Measurements from ENCODE around the gene EPHA2. TPM values are rescaled to one million over a fixed set of nuclear protein-coding genes. Genes with fewer than 3 reads are reported as not detected.

The EPHA2 gene
- polyA plus RNA-seq, 2 of the 4 experiments (the other 2 are of a cell fraction), result 59.3 to 93.2 TPM

- TF ChIP-seq ELK1 (IDR thresholded peaks at IDR 0.05; ENCODE audit: low read depth, low read length) (no peak), HMGXB4 (CRISPR knock-in tag; IDR thresholded peaks at IDR 0.05; ENCODE audit: borderline replicate concordance) (no peak), JUN (IDR thresholded peaks at IDR 0.05) (no peak), MYC (IDR thresholded peaks at IDR 0.05; ENCODE audit: borderline replicate concordance, low read length) (no peak), CTCF (IDR thresholded peaks at IDR 0.05) (no peak), FOSB (CRISPR knock-in tag; IDR thresholded peaks at IDR 0.05) (no peak), MAFK (IDR thresholded peaks at IDR 0.05; ENCODE audit: partially characterized antibody) (no peak)
Measured at GRCh38 chr1:16114527-16115467, 41.1 kb downstream of the EPHA2 start (continued).

GRCh38 chr1:16112596-16113555 is 43.0 kb downstream of the EPHA2 start:
- WGBS (ENCODE audit: missing lambda C conversion rate), result 68% methylated on average over 9 of the region's 14 CpGs
- peak overlapping the region; percentile 58 to 86; a peak in 5 of 6 replicates for H3K27ac ChIP-seq
- ChIA-PET POLR2A (no interaction called here), CTCF (interaction anchor here (1.0 to 4.5 kb wide), 4 partner anchors 27 to 62 kb away, joined by 4 to 37 read pairs (median 12); no protein-coding TSS in a partner anchor)
- TF ChIP-seq PHF8 (IDR thresholded peaks at IDR 0.05; ENCODE audit: borderline replicate concordance, low read depth) (no peak), POLR2A (IDR thresholded peaks at IDR 0.05; ENCODE audit: low read length) (no peak), HOXB13 (CRISPR knock-in tag; IDR thresholded peaks at IDR 0.05; ENCODE audit: low read depth) (no peak), ZC3H11A (IDR thresholded peaks at IDR 0.05) (no peak), KDM1A (IDR thresholded peaks at IDR 0.05; ENCODE audit: low read depth) (no peak), TFCP2L1 (CRISPR knock-in tag; IDR thresholded peaks at IDR 0.05) (no peak), CHD4 (IDR thresholded peaks at IDR 0.05; ENCODE audit: borderline replicate concordance) (no peak), ZFP36 (IDR thresholded peaks at IDR 0.05; ENCODE audit: borderline replicate concordance, partially characterized antibody) (peak; percentile 43)
- H3K9me3 ChIP-seq, result peaks cover 5% of the 10 kb centered on the region; the same call in 2 of the 3 replicates
- FAIRE-seq (no peak), DNase-seq (ENCODE audit: low read depth in 1 of 2, low spot score in 1 of 2) (no peak), ATAC-seq (peak in 1 of 2 experiments; percentile 38; a peak in 3 of 6 replicates)
- peaks cover 20% of the 10 kb centered on the region for H3K4me1 ChIP-seq
- peak overlapping the region; percentile 57 for H3K4me2 ChIP-seq
- no peak overlapping the region for H3K4me3 ChIP-seq

Data from A549 (cell line).